Loucy (cell line): Measurements from ENCODE around the gene XRCC1.
A peak's percentile ranks its signal among the peaks of the same experiment; 100 is the strongest.
"Not testable (repeated sequence)": the region's sequence is repeated elsewhere in the genome, so short reads cannot be mapped to it uniquely, and the experiment has no call there.

ENCODE experiments used
- H2AFZ ChIP-seq: fragments of 200-600 bp; sonication (generic); 2 replicates; pipeline ENCODE4 v1.6.0; 2016; ENCODE audit warnings: antibody characterized with exemption, mild to moderate bottlenecking, low read length, moderate library complexity
- H3F3A ChIP-seq: fragments of 200-600 bp; 2 replicates; pipeline ENCODE4 v1.6.0; 2016; ENCODE audit warnings: antibody characterized with exemption, low read depth, mild to moderate bottlenecking
- H3K27me3 ChIP-seq: fragments of 200-600 bp; sonication (generic); 2 replicates; pipeline ENCODE4 v1.6.1; 2014; ENCODE audit warnings: low read length, mild to moderate bottlenecking; ENCODE audit not compliant: insufficient read depth, poor library complexity, severe bottlenecking
- H3K36me3 ChIP-seq: fragments of 200-600 bp; sonication (generic); 2 replicates; pipeline ENCODE4 v1.6.1; 2016; ENCODE audit warnings: low read length; ENCODE audit not compliant: insufficient read depth
- H3K4me1 ChIP-seq: fragments of 200-600 bp; sonication (generic); 2 replicates; pipeline ENCODE4 v1.5.1; 2014; ENCODE audit warnings: low read length, mild to moderate bottlenecking; ENCODE audit not compliant: insufficient read depth, poor library complexity, severe bottlenecking
- H3K4me2 ChIP-seq: fragments of 200-600 bp; sonication (generic); 2 replicates; pipeline ENCODE4 v1.6.0; 2014; ENCODE audit warnings: antibody characterized with exemption, low read length, low read depth, mild to moderate bottlenecking; ENCODE audit not compliant: poor library complexity, severe bottlenecking
- H3K4me3 ChIP-seq: fragments of 200-600 bp; sonication (generic); 2 replicates; pipeline ENCODE4 v1.5.1; 2014; ENCODE audit warnings: low read length, mild to moderate bottlenecking, mixed read lengths; ENCODE audit not compliant: poor library complexity, severe bottlenecking
- H3K79me2 ChIP-seq: fragments of 200-600 bp; sonication (generic); 2 replicates; pipeline ENCODE4 v1.6.1; 2014; ENCODE audit warnings: low read length; ENCODE audit not compliant: insufficient read depth
- H3K9ac ChIP-seq: fragments of 200-600 bp; sonication (generic); 2 replicates; pipeline ENCODE4 v1.6.0; 2014; ENCODE audit warnings: mild to moderate bottlenecking, low read depth, low read length, moderate library complexity; ENCODE audit not compliant: poor library complexity, severe bottlenecking
- H3K9me2 ChIP-seq: fragments of 200-600 bp; sonication (generic); replicated peaks from 2 replicates; pipeline ENCODE4 v1.6.1; 2016; ENCODE audit warnings: low read depth, low read length, mixed read lengths
- H3K9me3 ChIP-seq: fragments of 200-600 bp; sonication (generic); 2 replicates; pipeline ENCODE4 v1.6.1; 2014; ENCODE audit warnings: mild to moderate bottlenecking, antibody characterized with exemption, low read length, low read depth; ENCODE audit not compliant: insufficient read depth
- H4K20me1 ChIP-seq: fragments of 200-600 bp; sonication (generic); 2 replicates; pipeline ENCODE4 v1.6.0; 2014; ENCODE audit warnings: antibody characterized with exemption, low read length, mild to moderate bottlenecking; ENCODE audit not compliant: insufficient read depth, poor library complexity, severe bottlenecking
- CTCF ChIP-seq: fragments of 200-600 bp; sonication (generic); conservative IDR thresholded peaks from 2 replicates; pipeline ENCODE4 v1.5.1; 2014; ENCODE audit warnings: mild to moderate bottlenecking, antibody characterized with exemption, low read length
- EZH2phosphoT487 ChIP-seq: fragments of 200-600 bp; IDR thresholded peaks from 2 replicates; pipeline ENCODE4 v1.6.1; 2018; ENCODE audit warnings: antibody characterized with exemption, mild to moderate bottlenecking, moderate library complexity, borderline replicate concordance

The XRCC1 gene

GRCh38 chr19:43526884-43527859 lies 48.2 kb downstream of the XRCC1 start, which contains the start of gene ETHE1:
Gene ETHE1 (minus strand): TSS chr19:43527201. CDS start chr19:43527177, 24 bp downstream.
- no peaks in the 10 kb centered on the region for H3K27me3 ChIP-seq
- H3K36me3 ChIP-seq = no peaks in the 10 kb centered on the region
- H3F3A ChIP-seq = no peaks in the 10 kb centered on the region
- TF ChIP-seq CTCF (no peak), EZH2phosphoT487 (no peak)
- H3K9me3 ChIP-seq = no peaks in the 10 kb centered on the region
- H3K9ac ChIP-seq = peak within 1 kb of the TSS; percentile 87
- no peaks in the 10 kb centered on the region for H3K9me2 ChIP-seq
- peak within 1 kb of the TSS; percentile 86 for H3K4me2 ChIP-seq
- H3K4me1 ChIP-seq = peaks cover 7% of the 10 kb centered on the region
- peak within 1 kb of the TSS; percentile 91 for H3K4me3 ChIP-seq
- peaks cover 37% of the 10 kb centered on the region for H3K79me2 ChIP-seq
- H4K20me1 ChIP-seq = peaks cover 14% of the 10 kb centered on the region
- peak within 1 kb of the TSS; percentile 94 for H2AFZ ChIP-seq

GRCh38 chr19:43525836-43526771 lies 49.2 kb downstream of the XRCC1 start:
- Histone ChIP-seq H3K4me3 (peak overlapping the region; percentile 91), H3K36me3 (no peaks in the 10 kb centered on the region), H3K4me1 (peaks cover 6% of the 10 kb centered on the region), H3K27me3 (no peaks in the 10 kb centered on the region), H3K9ac (peak overlapping the region; percentile 87), H3F3A (no peaks in the 10 kb centered on the region), H3K4me2 (peak overlapping the region; percentile 86), H3K9me2 (no peaks in the 10 kb centered on the region), H3K9me3 (no peaks in the 10 kb centered on the region), H2AFZ (no peak overlapping the region), H4K20me1 (peaks cover 14% of the 10 kb centered on the region), H3K79me2 (peaks cover 37% of the 10 kb centered on the region)
- TF ChIP-seq CTCF (no peak), EZH2phosphoT487 (no peak)

- no peak for TF ChIP-seq CTCF
- no peak for TF ChIP-seq EZH2phosphoT487
- H3K9me2 ChIP-seq = no peaks in the 10 kb centered on the region
- peaks cover 6% of the 10 kb centered on the region for H3K4me1 ChIP-seq
- no peaks in the 10 kb centered on the region for H3K27me3 ChIP-seq
- no peak overlapping the region for H2AFZ ChIP-seq
- H4K20me1 ChIP-seq = peaks cover 14% of the 10 kb centered on the region
- H3K9me3 ChIP-seq = no peaks in the 10 kb centered on the region
- no peaks in the 10 kb centered on the region for H3F3A ChIP-seq
- H3K36me3 ChIP-seq = no peaks in the 10 kb centered on the region
- H3K4me2 ChIP-seq = peak overlapping the region; percentile 86
- H3K79me2 ChIP-seq = peaks cover 37% of the 10 kb centered on the region
- H3K4me3 ChIP-seq = peak overlapping the region; percentile 91
- peak overlapping the region; percentile 87 for H3K9ac ChIP-seq
Measured at GRCh38 chr19:43524922-43525835, 50.1 kb downstream of the XRCC1 start.

GRCh38 chr19:43523696-43524095 lies 51.6 kb downstream of the XRCC1 start:
- H4K20me1 ChIP-seq = peaks cover 23% of the 10 kb centered on the region
- H3K4me1 ChIP-seq, H3K27me3 ChIP-seq, H3K4me3 ChIP-seq, H3K9me2 ChIP-seq, H3K4me2 ChIP-seq, H3F3A ChIP-seq, H3K36me3 ChIP-seq, H3K9me3 ChIP-seq, H3K9ac ChIP-seq, H2AFZ ChIP-seq: not testable (repeated sequence)
- H3K79me2 ChIP-seq = peaks cover 37% of the 10 kb centered on the region
